Midbrain (tissue), 1 donor: ENCODE results near the gene TOX3.

Source experiments
- DNase-seq: peaks from one replicate; lab custom pipeline; 2025; lab: John Stamatoyannopoulos, UW

Gene TOX3

DNA sequence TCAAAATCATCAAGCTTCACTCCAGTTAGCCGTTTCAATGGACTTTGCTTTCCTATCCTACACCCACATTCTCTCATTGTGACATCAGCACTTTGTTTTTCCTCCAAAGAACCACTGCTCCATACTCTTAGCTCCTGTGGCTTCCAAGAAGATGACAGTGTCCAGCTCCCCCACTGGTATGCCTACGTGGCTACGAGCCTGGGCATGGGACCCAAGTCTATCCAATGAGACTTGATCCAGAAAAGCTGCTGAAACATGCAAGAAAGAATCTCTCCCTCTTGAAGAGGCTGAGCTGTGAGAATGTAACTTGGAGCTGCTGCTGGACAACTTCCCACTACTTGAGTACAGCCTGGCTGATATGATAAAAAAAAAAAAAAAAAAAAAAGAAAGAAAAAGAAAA is 9.4 kb downstream of the TOX3 start:
- DNase-seq, result no peak

DNA sequence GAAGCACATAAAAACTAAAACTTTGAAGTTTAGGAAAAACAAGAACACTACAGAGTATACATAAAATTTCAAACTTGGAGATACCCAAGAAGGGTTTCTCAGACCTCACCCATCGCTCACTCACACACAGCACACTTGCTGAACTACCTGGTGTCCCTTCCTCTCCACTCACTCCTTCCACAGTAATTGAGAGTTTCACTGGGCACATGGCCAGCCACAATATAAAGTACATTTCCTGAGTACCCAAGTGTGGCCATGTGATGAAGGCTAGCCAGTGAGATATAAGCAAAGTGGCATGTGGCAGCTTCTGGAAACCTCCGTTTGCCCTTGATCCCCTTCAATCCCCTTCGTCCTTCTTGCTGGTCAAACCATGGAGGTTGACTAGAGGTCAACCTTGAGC is 11.9 kb downstream of the TOX3 start:
- DNase-seq, result no peak

DNA sequence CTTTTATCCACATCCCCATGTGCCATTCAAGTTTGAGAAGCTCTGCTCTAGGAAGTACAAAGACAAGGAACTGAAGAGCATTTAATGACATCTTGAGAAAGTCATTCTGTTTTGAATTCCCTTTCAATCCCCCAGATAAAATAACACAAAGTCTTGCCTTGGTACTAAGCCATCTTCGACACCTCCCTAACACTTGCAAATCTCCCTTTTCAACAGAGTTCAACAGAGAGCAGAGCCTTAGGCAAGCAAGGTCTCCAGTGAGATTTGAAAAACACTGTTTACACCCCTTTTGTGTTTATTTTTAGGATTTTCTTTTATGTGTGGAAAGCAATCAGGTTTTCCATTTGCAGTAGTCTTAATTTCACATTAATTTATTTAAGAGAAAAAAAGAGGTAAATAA is 13.6 kb downstream of the TOX3 start:
- DNase-seq, result no peak

DNA sequence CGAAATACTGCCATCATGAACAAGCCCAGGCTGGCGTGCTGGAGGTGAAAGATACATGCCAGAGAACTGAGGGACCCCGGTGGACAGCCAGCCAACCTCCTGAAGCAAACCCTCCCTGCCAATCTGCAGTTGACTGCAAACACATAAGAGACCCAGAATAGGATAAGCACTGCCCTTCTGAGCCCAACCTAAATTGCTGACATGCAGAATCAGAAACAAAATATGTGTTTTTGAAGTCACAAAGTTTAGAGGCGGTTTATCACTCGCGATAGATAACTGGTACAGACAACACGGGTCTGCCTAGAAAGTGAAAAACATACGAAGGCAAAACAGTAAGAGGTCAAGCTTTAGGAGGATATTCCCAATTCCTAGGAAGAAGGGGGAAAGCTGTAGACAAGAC is 14.6 kb downstream of the TOX3 start:
- DNase-seq, result no peak

DNA sequence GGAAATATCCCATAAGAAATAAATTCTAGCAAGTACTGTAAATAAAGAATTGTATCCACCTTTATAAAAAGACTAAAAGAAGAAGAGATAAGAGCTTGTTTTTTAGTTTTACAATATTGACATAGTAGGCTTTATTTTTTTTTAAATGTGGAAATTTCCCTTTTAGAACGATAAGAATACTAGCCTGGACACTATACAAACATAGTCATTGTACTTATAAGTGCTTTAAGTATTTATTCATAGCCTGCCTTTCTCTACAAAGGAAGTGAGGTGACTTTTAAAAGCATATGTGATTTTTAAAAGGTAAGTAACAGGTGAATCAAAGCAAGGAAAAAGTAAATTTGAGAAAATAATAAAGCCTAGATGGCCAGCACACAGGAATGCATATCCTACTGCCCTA is 17.7 kb downstream of the TOX3 start:
- no peak for DNase-seq

DNA sequence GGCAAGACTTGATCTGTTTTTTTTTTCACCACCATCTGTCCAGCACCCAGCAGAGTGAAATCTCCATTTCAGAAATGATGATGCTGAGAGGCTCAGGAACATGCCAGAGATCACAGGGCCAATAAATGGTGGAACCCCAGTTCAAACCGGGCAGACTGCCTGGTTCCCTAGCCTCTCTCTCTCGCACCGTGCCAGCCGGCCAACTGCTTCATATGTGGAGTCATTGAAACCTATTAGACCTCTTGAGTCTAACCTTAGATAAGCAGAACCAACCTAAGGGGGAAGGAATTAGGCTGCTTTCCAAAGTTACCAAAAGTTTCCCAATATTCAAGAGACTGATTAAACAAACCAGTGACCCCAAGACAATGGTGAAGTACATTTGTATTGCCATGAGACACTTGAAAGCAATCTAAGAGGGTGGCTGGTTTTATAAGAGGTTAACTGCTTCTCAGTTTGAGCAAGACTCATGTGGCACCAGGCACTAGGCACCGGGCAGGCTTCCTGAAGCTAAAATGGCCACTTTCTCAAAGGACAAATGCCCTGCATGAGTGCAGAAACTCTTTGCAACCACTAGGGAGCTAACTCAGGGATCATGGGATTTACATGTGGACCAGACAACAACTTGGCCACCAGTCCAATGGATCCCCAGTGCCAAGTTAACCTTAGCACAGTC is 18.4 kb downstream of the TOX3 start:
- no peak for DNase-seq

DNA sequence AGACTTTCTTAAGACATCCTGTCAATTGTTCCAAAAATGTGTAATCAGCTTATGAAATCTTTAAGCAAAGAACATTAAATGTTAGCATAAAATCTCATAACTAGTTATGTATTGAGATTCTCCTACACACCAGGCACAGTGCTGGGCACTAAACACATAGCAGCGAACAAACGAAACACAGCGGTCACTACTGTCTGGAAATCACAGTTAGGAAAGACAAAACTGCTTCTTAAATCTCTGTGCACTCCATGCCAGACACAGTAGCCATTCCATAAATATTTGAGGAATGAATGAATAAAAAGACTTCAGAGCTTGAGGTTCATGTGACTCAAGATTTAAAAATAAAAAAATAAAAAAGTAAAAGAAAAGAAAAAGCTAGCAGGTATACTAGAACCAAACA is 20.1 kb downstream of the TOX3 start:
- DNase-seq, result no peak

DNA sequence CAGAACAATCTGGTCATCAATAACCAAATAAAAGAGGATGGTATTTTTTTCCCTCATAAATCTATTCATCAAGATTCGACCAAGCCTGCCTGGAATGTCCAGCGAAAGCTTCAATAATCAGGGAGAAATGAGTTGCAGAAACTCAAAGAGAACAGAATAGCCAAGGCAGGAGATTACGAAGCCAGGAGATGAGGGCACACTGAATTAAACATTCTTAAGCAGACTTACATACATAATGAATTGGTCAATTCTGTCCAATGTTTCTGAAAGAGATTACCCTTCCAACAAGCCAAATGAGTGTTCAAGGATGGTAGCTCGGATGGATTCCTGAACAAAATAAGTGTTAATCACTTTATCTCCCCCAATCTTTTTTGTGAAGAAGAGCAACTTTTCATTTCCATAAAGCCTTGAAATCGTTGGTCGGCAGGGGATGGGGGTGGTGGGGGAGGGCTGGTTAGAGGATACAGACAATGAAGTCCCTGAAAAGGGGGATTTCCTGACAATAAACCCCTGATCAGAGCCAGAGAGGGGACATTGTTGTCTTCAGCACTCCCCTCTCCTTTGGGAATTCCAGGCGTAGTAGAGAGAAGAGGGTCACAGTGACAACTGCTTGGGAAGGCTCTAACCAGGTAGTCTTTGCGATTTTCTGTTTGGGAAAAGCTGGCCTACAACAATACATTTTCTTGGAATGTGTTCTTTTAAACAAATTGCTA is 20.7 kb downstream of the TOX3 start:
- no peak for DNase-seq

DNA sequence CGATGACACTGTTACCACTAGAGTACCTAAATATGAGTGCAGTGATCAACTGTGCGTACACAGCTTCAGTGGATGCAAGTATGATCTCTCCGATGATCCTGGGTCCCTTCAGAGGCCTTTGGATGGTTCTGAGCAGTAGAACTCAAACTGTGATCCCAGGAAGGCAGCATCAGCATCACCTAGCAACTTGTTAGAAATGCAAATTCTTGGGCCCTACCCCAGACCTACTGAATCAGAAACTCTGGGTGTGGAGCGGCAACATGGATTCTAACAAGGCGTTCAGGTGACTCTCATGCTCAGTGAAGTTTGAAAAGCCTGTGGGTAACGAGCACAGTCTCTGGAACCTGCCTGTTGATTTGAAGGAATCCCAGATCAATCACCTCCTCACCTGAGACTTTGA is 25.4 kb downstream of the TOX3 start:
- no peak for DNase-seq

DNA sequence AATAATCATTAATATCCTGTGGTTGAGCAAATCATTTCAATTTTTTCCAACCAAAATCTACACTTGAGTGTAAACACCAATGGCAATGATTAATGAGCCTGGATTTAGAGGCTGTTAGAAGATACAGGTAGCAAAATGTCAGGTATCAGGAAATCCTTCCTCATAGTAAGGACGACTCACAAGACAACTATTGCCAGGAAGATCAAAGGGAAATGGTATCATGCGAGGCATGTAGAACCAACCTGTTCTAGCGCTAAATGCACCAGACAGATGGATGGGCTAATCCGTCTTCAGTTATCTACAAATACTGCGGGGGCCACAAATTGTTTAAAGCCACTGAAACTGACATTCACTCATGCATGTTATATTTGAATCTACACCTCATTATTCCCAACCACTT is 28.1 kb downstream of the TOX3 start:
- DNase-seq, result no peak

DNA sequence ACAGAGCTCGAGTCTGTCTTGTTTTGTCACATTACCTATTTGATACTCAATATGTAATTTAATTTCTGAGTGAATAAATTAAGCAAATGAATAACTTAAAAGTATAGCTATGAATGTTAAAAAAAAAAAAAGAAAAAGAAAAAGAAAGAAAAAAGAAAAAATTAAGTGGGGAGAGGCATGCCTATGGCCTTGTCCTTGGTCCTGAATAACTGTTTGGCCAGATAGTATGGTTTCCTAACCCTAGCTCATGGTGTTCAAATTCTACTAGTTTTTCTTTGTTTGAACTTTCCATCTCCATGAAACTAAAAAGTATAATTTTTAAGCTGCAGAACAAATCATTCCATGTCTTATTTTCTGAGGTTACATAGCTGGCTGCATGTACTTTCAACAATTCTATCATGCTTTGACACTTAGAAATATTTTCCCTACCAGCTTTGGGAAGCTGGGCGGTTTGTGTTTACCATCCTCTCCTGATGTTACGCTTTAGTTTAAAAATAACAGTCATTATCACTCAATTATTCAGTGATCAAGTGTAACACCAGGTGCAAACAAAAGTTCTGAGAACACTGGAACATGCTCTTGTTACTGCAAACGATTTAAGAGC is 31.8 kb downstream of the TOX3 start:
- DNase-seq, result no peak

DNA sequence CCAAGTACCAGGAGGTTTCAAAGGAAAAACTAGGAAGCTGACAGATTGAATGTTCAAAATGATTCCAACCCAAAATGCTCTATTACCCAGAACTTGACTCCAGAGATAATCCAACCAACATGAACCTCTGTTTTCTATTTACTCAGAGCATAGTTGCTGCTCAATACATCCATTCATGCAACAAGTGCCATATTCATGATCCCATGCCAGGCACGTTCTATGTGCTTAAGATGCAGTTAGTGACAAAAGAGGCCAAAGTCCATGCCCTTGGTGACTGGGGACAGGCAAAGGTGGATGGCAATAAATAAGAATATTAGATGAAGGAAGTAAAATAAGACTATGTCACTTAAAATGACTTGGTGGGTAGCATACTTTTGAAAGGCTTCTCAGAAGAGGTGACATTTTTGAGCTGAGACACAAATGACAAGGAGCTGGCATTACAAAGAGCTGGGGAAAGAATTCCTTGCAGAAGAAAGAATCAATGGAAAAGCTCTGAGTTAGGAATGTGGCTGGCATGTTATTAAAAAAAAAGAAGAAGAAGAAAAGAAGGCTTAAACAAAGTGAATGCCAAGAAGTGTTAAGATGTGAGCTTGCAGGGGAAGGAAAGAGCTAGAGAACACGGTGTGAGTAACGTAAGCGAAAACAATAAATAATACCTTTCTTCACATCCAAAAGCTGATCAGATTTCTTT is 34.5 kb downstream of the TOX3 start:
- no peak for DNase-seq

DNA sequence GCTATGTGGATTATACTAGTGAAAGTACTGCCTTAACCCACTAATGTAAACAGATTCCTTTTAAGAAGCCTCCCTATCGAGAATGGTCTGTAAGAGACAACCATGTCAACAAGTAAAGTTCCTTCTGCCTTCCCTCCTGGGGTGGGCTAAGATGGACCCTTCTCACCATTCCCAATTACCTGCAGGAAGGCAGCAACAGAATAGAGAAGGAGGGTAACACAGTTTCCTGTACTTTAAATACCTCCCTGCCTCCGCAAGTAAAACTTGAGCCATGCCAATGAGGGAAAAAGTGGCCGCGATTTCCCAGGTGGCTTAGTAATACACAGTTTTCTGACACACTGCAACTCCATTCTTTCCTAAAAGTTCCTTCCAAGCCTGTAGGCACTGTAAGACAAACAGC is 45.2 kb downstream of the TOX3 start:
- DNase-seq, result no peak

DNA sequence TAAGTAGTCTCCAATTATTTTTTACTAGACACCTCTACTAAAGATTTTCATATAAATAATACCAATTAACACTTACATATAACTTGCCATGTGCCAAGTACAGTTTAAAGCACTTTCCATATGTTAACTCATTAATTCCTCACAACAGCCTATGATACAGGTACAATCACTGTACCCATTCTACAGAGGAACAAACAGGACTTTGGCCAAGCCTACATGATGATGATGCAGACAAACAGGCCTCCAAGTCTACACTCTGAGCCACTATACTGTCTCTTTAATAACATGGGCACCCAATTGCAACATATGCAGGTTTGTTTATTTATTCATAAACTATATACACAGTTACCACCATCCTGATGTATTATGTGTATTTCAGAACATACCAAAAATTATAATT is 46.0 kb downstream of the TOX3 start:
- DNase-seq, result no peak

DNA sequence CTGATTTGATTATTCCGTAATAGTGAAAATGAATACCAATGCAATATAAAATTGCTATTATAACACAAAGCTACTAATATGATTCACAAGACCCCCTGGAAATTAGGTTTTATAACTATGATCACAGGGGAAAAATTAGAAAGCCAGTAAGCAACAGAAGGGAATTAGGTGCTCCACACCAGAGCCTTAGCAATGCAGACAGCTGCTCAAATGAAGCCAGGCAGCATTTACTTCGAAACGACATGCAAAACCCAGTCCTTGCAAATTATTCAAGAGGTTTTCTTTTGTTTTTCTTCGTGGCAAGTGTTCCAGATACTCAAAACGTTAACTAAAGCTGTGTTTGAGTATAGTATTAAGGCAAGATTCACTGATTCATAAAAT is 47.9 kb downstream of the TOX3 start:
- DNase-seq, result no peak

DNA sequence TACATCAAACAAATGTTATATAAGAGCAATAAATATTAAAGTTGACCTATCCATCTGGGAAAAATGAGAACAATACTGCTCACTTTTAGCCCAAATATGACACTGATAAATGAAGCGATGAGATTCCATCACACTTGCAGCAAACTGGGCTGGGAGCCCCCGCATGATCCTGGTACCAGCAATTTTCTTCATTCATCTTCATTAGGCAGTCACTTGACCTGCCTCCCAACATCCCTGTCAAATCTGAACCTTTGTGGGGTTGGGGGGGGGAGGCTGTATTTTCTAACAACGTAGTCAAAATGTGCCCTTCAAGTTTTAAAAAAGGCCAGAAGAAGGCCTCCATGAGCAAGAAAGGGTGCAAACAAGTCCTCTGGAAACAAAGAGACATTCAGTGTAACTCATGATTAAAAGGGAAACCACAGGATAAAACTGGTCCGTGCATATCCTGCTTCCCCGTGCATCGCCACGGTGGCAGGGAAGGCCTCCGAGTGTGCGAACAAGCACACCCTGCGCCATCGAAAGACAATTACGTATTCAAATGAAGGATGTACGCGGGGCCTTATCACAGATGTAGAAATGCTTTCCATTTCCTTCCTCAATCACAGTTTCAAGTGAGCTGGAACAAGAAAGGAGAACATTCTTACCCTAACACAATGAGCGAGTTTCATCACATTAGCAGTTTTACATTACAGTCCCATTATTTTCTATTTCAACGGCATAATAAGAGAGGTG is 48.4 kb downstream of the TOX3 start:
- peak; percentile 52 for DNase-seq

DNA sequence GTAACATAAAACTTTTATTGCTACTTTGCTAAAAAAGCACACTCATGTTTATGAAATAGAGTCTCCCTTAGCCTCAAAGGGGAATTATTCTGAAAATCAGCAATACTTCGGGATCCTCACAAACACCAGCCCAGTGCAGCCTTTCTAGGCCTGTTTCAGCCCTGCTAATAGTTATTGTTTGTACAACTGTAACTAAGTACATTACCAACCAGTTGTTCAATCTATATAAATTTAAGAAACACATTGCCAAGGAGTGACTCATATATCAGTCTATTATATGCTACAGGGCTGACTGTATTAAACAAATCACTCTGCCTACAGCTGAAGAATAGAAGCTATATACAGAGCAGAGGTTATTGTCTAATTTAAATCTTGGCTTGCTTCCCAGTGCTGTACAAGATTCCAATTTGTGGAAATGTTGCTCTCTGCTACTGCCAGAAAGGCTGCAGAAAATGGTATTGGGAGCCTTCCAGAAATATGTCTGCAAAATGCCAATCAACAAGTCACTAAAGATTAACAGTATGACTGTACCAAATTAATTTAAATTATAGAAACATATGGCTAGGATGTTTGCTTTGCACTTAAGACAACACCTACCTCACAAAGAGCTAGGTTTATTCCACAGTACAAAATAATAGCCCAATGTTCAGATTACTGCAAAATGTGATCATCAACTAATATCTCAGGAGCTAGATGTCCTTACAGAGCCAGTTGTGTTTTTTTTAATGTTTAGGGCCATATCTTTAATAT is 49.7 kb downstream of the TOX3 start:
- DNase-seq, result peak; percentile 27

DNA sequence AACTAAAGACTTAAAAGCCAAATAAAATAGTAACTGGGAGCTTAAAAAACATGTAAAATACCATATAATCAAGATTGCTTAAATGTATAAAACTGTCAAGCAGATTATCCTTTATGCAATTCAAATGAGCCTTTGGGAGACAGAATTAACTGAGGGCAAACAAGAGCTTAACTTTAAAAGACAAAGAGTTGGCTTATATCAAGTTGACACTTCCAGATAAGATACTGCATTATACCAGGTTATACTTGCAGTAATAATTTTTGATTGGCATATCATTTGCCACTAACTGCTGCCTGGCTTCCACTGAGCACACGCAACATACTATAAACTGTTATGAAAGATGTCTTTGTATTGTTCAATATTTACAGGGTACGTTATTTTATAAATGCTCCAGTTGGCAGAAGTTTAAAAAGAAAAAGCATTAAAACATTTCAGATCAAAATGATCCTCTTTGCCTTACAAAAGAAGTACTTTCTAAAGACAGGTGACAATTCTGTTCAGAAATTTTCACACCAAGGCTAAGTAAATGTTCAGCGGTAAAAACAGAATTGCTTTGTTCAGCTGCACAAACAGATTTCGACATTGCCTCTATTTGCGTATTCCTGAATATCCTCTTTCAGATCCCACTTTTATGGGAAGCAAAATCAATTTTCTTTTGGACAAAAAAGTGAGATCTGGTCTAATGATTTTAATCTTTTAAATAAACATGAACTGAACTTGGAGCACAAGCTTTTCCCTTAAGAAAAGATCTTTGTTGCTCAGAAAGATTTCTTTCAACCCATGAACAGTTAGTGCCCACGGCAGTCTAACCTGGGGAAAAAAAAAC is 50.7 kb downstream of the TOX3 start:
- peak; percentile 27 for DNase-seq

DNA sequence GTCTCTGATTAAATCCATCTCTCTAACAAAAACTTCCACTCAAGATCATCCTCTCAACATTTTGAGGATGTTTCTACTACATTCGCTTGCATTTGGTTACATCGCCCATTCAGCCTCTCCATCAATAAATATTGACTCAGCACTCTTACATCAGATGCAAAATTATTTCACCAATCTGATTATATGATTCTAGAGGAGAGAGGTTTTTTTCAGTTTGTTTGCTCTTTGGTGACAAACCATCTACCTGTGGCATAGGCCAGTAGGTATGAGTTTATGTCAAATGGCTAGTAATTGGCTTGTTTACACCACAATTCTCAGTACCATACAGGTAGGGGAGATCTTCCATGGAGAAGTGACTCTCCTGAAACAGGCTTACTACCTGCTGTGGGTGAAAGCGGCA is 52.3 kb downstream of the TOX3 start:
- no peak for DNase-seq

DNA sequence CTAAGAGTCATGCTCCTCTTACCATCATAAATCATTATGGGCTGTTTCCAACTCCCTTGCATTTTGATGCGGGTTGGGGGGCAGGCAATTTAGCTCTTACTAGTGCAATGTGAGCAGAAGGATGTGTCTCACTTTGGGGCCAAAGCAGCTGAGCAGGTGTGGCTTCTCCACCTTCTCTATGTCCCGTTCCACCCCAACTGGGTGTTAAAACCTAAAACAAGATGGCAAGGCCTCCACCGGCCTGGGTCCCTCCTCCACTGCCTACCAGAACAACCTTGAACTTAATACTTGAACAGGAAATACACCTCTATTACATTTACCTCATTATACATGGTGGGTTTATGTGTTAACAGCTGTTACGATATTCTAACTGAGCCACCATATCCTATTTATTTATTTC is 52.8 kb downstream of the TOX3 start:
- no peak for DNase-seq
